ENCODE measurements around the gene FOXJ2.
"Not testable (repeated sequence)": the region's sequence is repeated elsewhere in the genome, so short reads cannot be mapped to it uniquely, and the experiment has no call there.

Gene FOXJ2

DNA sequence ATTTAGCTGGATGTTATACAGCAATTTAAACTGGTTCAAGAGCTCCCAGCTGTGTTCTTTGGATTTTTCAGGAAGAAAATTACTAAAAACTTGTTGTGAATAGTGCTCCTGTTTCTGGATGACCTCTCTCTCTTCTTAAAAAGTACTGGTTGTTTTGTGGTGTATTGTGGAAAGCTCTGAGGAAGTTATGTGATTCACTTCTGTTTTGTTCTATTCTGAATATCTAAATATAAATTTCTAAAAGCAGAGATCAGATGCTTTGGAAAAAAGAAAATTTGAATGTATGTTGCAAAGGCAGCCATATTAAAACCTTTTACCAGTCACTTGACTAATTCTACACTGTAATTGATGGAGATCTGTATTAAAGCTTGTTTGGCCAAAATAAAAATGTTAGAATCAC is 37.1 kb downstream of the FOXJ2 start:
- peak; percentile 20 to 56 (median 47) for DNase-seq

DNA sequence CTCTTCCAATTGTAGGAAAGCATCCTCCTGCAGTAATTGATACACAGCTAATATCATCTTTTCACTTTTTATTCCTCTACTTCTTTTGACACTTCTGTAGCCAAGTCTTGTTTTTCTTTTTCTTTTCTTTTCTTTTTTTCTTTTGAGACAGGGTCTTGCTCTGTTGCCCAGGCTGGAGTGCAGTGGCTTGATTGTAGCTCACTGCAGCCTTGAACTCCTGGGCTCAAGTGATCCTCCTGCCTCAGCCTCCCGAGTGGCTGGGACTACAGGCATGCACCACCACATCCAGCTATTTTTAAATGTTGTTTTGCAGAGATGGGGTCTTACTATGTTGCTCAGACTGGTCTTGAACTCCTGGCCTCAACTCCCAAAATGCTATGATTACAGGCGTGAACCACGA is 39.3 kb downstream of the FOXJ2 start:
- DNase-seq = not testable (repeated sequence)

DNA sequence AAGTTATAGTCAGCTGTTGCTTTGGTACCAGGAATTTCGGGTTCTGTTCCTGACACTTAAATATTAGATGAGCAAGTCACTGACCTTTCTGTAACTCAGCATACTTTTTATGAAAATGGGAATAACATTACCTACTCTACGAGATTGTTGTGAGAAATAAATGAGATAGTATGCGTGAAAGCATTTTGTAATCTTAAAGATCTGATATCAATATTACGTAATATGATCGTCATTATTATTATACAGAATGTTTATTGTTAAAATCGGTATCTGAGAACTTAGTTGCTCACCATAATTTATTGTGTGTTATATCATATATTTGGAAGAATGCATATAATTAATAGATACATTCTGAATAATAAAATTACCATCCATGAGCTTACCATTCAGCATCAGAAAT is 43.4 kb downstream of the FOXJ2 start:
- no peak for DNase-seq

DNA sequence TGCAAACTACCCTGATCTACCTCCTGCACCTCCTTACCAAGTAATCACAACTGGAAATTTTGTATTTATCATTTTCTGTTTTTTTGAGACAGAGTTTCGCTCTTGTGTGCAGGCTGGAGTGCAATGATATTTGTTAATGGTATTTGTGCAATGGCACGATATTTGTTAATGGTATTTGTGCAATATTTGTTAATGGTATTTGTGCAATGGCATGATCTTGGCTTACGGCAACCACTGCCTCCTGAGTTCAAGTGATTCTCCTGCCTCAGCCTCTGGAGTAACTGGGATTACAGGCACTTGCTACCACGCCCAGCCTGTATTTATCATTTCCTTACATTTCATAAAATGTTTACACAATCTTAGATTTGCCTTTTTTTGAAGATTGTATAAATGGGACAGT is 43.9 kb downstream of the FOXJ2 start:
- no peak for DNase-seq

DNA sequence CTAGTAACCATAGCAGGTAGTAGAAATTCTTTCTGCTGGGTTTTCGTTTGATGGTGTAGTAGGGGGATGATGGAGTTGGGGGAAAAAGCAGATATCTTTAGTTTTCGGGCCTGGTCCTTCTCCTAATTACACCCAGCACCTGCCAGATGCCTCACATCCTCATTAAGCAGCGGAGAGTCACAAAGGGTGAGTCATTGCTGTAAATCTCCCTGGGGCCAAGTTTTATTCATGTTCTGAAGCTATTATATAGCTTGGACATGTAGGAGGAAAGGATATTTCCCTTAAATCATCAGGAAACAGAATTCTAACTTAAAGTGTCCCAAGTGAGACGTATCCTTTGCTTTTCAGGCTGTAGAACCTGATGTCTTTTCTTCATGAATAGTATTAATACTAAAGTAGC is 44.7 kb downstream of the FOXJ2 start:
- peak; percentile 62 to 77 (median 72) for DNase-seq

DNA sequence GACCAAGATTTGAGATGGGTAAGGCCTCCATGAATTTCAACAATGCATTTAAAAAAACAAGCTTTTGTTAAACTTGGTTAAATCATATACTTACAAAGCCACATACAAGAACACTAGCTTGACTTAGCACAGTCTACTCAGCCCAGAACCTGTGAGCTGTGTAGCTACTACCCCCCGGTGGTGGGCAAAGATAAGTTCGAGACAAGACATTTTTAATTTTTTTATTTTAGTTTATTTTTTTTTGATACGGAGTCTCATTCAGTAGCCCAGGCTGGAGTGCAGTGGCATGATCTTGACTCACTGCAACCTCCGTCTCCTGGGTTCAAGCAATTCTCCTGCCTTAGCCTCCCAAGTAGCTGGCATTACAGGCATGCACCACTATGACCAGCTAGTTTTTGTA is 45.9 kb downstream of the FOXJ2 start:
- peak; percentile 77 to 81 (median 79) for DNase-seq

DNA sequence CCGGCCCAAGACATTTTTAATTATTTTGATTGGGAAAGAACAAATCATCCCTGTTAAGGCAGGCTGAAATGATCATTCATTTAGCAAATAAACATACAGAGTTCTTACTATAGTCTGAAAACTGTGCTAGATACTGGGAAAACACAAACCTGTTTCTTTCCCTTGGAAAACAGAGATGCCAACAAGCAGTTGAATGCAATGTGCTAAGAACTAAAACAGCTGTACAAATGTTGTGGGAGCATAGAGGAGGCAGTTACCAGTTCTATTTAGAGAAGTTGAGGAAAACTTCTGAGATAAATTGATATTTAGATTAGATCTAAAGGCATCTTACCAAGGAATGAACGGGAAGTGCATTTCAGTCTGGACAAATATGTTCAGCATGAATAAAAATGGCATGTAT is 46.4 kb downstream of the FOXJ2 start:
- DNase-seq = no peak

DNA sequence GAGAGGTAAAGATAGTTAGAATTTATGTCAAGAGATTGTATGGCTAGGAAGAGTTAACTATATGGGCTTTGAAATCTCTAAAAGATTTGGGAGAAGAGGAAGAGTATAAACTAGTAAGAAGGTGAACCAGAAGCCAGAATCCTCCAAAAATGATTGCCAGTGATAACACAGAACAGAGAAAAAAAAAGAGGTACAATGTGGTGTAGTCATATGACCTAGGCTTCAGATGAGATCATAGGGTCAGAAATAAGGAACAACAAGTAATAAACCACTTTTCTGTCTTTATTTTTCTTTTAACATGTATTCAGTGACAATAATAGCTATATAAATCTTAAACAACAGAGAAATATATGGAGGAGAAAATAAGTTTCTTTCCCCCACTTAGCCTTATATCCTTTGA is 47.6 kb downstream of the FOXJ2 start:
- DNase-seq = peak; percentile 54 to 76 (median 73)

DNA sequence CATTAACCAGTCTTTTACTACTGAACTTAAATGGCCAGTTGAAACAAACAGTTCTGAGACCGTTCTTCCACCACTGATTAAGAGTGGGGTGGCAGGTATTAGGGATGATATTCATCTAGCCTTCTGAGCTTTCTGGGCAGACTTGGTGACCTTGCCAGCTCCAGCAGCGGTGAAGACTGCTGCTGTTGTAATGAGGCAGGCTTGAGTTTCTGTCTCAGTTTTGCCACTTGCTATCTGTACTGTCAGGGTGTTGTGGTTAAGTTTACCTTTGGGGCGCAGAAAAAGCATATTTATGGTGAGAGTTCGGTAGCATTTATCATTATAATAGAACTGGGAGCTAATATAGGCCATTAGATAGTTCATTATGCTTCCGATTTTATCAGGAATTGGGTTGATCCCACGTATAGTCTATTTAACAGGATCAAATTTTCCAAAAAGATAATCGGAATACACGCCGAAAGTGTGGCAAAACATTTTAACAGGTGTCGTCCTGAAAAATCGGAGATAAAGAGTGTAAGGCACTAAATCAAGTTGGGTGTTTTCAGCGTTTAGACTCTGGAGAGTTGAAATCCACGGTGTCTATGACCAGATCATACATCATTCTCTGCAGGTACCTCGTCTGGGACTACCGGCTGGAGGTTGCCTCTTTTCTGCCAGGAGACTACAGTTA is 48.9 kb downstream of the FOXJ2 start:
- no peak for DNase-seq

DNA sequence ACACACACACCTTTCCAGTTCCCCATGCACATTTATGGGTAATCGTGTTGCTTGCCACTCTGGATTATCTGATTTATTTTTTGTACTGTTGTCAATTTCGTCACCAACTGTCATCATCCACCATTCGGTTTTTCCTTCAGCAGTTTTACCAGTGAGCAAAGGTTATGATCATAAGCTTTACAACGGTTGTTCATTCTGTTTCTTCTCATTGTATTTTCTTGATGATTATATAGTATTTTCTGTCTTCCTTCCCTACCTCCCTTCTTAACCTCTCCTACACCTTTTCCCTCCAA is 50.2 kb downstream of the FOXJ2 start:
- DNase-seq = no peak

DNA sequence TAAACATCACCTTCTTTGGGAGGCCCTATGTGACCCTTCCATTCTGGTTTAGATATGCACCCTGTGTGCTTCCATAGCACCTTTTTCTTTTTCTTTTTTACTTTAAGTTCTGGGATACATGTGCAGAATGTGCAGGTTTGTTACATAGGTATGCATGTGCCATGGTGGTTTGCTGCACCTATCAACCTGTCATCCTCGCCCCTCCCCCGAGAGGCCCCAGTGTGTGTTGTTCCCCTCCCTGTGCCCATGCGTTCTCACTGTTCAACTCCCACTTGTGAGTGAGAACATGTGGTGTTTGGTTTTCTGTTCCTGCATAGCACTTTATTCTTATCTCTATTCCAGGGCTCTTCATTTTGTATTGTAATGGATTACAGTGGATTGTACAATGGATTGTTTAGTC is 51.8 kb downstream of the FOXJ2 start:
- DNase-seq = not testable (repeated sequence)

DNA sequence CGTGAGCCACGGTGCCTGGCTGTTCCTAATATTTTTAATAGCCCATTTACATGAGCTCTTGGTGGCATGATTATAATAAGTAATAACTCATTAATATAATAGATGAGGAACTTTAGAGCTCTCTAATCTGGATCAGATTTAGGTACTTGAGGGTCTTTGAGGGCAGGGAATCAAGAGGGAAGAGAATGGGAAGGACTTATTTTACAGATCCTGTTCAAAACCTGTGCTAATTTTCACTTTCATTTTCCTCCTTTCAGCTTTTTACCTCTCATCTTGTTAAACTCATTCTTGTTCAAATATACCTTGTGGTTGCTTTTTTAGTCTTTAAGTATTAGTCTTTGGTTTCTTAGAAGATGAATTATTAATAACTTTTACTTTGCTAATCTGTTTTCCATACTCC is 55.1 kb downstream of the FOXJ2 start:
- no peak for DNase-seq

DNA sequence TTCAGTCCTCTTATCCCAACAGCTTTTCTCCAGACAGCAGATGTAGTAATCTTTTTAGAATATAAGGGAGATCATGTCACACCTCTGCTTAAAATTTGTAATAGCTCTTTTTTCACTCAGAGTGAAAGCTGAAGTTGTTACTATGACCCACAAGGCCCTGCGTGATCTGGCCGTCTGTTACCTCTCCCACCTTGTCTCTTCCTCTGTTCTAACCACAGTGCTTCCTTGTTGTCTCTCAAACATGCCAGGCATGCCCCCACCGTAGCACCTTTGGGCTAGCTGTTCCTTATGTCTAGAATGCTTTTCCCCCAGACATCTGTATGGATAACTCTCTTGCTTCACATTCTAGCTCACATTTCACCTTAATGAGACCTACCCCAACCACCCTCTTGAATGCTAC is 56.1 kb downstream of the FOXJ2 start:
- no peak for DNase-seq

DNA sequence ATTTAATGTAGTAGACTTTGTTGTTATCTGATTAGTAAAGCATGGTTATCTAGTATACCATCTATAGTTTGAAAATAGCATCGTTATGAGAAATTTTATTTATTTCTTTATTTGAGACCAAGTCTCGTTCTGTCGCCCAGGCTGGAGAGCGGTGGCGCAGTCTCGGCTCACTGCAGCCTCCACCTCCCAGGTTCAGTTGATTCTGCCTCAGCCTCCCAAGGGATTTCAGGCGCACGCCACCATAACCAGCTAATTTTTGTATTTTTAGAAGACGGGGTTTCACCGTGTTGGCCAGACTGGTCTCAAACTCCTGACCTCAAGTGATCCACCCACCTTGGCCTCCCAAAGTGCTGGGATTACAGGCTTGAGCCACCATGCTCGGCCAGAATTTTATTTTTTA is 56.8 kb downstream of the FOXJ2 start:
- DNase-seq = not testable (repeated sequence)

DNA sequence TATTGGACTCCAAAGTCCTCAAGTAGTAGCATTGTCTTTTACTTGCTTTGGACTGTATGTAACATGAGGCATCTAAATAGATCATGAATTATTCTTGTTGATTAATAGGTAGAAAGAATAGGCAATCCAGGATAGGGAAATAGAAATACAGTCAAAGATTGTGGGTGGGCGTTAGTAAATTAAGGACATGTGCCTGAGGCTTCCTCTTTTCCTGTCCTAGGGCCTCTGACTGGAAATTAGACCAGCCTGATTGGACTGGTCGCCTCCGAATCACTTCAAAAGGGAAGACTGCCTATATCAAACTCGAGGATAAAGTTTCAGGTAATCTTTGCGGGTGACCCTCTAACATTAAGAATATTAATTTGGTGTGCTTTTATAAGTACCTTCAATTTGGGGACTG is 57.2 kb downstream of the FOXJ2 start:
- peak; percentile 56 to 65 (median 59) for DNase-seq

DNA sequence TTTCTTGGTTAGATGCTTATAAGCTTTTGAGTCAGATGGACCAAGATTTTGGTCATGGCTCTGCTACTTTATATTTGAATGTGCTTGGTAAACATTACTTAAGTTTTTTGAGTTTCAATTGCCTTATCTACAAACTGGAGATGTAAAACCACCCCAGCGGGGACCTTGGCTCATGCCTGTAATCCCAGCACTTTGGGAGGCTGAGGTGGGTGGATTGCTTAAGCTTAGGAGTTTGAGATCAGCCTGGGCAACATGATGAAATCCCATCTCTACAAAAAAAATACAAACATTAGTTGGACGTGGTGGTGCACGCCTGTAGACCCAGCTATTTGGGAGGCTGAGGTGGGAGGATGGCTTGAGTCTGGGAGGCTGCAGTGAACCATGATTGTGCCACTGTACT is 60.8 kb downstream of the FOXJ2 start:
- peak in 1 of 3 donors; percentile 31 for DNase-seq

DNA sequence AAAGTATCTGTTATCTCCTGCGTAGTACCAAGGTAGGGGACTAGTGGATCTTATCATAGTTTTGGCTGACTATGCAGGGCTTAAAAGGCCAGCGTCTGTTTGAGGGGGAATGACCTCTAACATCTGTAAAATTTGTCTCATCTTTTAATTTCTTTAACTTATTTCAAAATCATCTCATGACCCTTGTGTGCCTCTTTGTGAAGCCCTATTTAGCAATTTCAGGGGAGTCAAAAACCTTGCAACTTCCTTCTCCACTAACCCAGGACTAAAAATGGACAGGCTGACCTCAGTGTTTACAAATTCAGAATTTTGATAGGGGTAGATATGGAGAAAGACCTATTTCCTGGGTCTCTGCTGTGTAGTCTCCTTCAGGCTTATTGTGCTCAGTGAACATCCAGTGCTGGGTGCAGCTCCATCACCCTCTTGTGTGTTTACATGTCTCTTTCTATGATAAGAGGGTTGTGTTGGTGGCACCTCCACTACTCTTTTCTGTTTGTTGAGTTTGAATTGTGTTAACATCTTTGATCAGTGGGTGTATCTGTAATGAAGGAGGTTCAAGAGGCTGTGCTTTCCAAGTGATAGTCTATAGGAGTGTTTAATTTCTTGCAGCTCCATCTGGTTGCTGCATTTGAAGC is 63.9 kb downstream of the FOXJ2 start:
- DNase-seq = peak in 2 of 3 donors; percentile 22 to 34

DNA sequence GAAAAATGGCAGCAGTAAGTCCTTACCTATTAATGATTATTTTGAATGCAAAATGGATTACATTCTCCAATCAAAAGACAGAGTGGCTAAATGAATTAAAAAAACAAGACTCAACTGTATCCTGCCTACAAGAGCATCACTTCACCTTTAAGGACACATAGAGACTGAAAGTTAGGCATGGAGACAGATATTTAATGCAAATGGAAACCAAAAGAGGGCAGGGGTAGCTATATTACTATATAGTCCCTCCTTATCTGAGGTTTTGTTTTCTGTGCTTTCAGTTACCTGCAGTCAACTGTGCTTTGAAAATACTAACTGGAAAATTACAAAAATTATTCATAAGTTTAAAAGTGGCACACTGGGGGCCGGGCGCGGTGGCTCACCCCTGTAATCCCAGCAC is 66.7 kb downstream of the FOXJ2 start:
- DNase-seq = no peak
